Adrenal gland (tissue), 12 donors: Measurements from ENCODE around the gene UTP18. TPM values are rescaled to one million over a fixed set of nuclear protein-coding genes. Genes with fewer than 3 reads are reported as not detected.
"Not testable (repeated sequence)": the region's sequence is repeated elsewhere in the genome, so short reads cannot be mapped to it uniquely, and the experiment has no call there.

Experiments used
- DNase-seq, 7 donors: peaks; one replicate each; pipeline ENCODE4 v3.0.0-alpha.2; 2019 to 2020
- H3K27ac ChIP-seq, 5 donors: fragments of 200-600 bp; sonication (generic) in 4 of 5; 1 replicate in 3 of 5; 2 replicates in 2 of 5; pipeline versions ENCODE4 v1.5.1 to v1.8.0; 2016 to 2020; ENCODE audit warnings: mild to moderate bottlenecking in 1 of 5
- H3K27me3 ChIP-seq: fragments of 200-600 bp; 2 replicates; pipeline ENCODE4 v1.8.0; 2021
- H3K36me3 ChIP-seq, 2 donors: fragments of 200-600 bp; replicated peaks in 1 of 2; 1 replicate in 1 of 2; 2 replicates in 1 of 2; pipeline versions ENCODE4 v1.5.1 to v1.8.0; 2018 to 2022
- H3K4me1 ChIP-seq, 2 donors: fragments of 200-600 bp; replicated peaks in 1 of 2; 1 replicate in 1 of 2; 2 replicates in 1 of 2; pipeline versions ENCODE4 v1.5.1 to v1.8.0; 2018 to 2021
- H3K4me3 ChIP-seq, 4 donors: fragments of 200-600 bp; sonication (generic) in 3 of 4; one replicate each; pipeline ENCODE4 v1.5.1; 2016 to 2018
- H3K9me3 ChIP-seq, 3 donors: fragments of 200-600 bp; sonication (generic) in 1 of 3; replicated peaks in 1 of 3; 1 replicate in 2 of 3; 2 replicates in 1 of 3; pipeline versions ENCODE4 v1.5.1 to v1.8.0; 2016 to 2021
- POLR2A ChIP-seq, 2 donors: fragments of 450-650 bp; IDR thresholded peaks; one replicate each; pipeline ENCODE4 v1.6.1; 2017; ENCODE audit warnings: antibody characterized with exemption in 2 of 2, mild to moderate bottlenecking in 2 of 2, moderate library complexity in 1 of 2
- WGBS, 4 donors: extraction: QIAGEN DNeasy Blood & Tissue Kit in 2 of 4; methylation state at CpG; one replicate each; pipeline versions ENCODE4 v1.1.5 to v1.1.7; 2013 to 2017; 5-methylcytosine and 5-hydroxymethylcytosine counted together
- intact Hi-C, 2 donors: fragments of 100-400 bp; cut with DNase I; formaldehyde crosslinking; loops; one replicate each; pipeline versions ENCODE4 v1.14.1 to v1.15.0; 2022 to 2023
- polyA plus RNA-seq, 3 donors: library from polyadenylated mRNA; stranded (reverse); fragments of 200-250 nt in 2 of 3; fragments of 350-450 nt in 1 of 3; fragmentation: Illumina TruSeq in 1 of 3; extraction: RNeasy Lipid Tissue Mini Kit (QIAGEN cat#74804) in 1 of 3; gene quantifications; one replicate each; pipeline ENCODE4 v1.2.3, GENCODE V29; 2013 to 2014
- total RNA-seq, 9 donors: library from RNA; depleted of rRNA in 4 of 9; stranded (reverse); fragments of >200 nt in 4 of 9; fragments of 120-200 nt in 1 of 9; fragmentation: NEBNext Ultra II Directional in 1 of 9; extraction: Animal tissue kit (Norgen Biotek cat#: 25700) in 1 of 9; gene quantifications; one replicate each; pipeline versions ENCODE4 v1.1.0 to v1.2.4, GENCODE V29; 2013 to 2023
- TF ChIP-seq, protein P1 (sequence below), 6 experiments: fragments of 450-650 bp in 4 of 6; fragments of 200-600 bp in 2 of 6; sonication (generic) in 1 of 6; IDR thresholded peaks; 1 replicate in 5 of 6; 2 replicates in 1 of 6; pipeline versions ENCODE4 v1.5.1 to v1.8.0; 2016 to 2021; ENCODE audit warnings: antibody characterized with exemption in 6 of 6, mild to moderate bottlenecking in 2 of 6, moderate library complexity in 1 of 6
- donor health status: healthy with polysubstance abuse.
- donor health status: Bipolar disorder and iron deficiency.
- donor health status: DM: yes; HTN: yes; CAD: no.
- donor health status: DM: no; HTN: no; CAD: no.
- donor health status: DM: no; HTN: no; CAD: no.
- donor health status: DM: yes; HTN: yes; CAD: no.

UTP18 gene
- total and polyA plus RNA-seq, 12 donors, result 12.5 to 36.5 (median 27.9) TPM

- Histone ChIP-seq H3K4me1 (peaks cover 11 to 37% of the 10 kb centered on the region in 2 donors), H3K9me3 (no peaks in the 10 kb centered on the region), H3K27ac (peak overlapping the region in 1 of 5 donors; percentile 23), H3K36me3 (peaks cover 0 to 26% of the 10 kb centered on the region in 2 donors), H3K4me3 (no peak overlapping the region), H3K27me3 (no peaks in the 10 kb centered on the region)
- intact Hi-C loops, result no loop called here
- WGBS, 4 donors, result 93 to 94% (median 93%) methylated on average over 3 of the region's 3 CpGs
- no peak for DNase-seq
- TF ChIP-seq, protein P1, sequence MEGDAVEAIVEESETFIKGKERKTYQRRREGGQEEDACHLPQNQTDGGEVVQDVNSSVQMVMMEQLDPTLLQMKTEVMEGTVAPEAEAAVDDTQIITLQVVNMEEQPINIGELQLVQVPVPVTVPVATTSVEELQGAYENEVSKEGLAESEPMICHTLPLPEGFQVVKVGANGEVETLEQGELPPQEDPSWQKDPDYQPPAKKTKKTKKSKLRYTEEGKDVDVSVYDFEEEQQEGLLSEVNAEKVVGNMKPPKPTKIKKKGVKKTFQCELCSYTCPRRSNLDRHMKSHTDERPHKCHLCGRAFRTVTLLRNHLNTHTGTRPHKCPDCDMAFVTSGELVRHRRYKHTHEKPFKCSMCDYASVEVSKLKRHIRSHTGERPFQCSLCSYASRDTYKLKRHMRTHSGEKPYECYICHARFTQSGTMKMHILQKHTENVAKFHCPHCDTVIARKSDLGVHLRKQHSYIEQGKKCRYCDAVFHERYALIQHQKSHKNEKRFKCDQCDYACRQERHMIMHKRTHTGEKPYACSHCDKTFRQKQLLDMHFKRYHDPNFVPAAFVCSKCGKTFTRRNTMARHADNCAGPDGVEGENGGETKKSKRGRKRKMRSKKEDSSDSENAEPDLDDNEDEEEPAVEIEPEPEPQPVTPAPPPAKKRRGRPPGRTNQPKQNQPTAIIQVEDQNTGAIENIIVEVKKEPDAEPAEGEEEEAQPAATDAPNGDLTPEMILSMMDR (IDR thresholded peaks at IDR 0.05), result no peak
- no peak for TF ChIP-seq POLR2A (IDR thresholded peaks at IDR 0.05)
Observed at GRCh38 chr17:51263006-51263405, 2.7 kb downstream of the UTP18 start.

GRCh38 chr17:51264466-51264865 is 4.1 kb downstream of the UTP18 start:
- H3K27ac ChIP-seq, intact Hi-C loops, H3K4me3 ChIP-seq, H3K27me3 ChIP-seq, H3K9me3 ChIP-seq, DNase-seq: not testable (repeated sequence)
- peaks cover 0 to 39% of the 10 kb centered on the region in 2 donors for H3K36me3 ChIP-seq
- WGBS, 4 donors, result 74 to 98% (median 80%) methylated on average over 4 of the region's 4 CpGs
- peaks cover 0 to 25% of the 10 kb centered on the region in 2 donors for H3K4me1 ChIP-seq

GRCh38 chr17:51269991-51270390 is 9.6 kb downstream of the UTP18 start:
- Histone ChIP-seq H3K9me3 (no peaks in the 10 kb centered on the region), H3K4me1 (no peaks in the 10 kb centered on the region), H3K4me3 (no peak overlapping the region), H3K36me3 (peaks cover 0 to 55% of the 10 kb centered on the region in 2 donors), H3K27me3 (no peaks in the 10 kb centered on the region), H3K27ac (no peak overlapping the region)
- intact Hi-C loops, result no loop called here
- 92 to 98% (median 94%) methylated on average over 6 of the region's 6 CpGs for WGBS, 4 donors
- DNase-seq, result no peak
- TF ChIP-seq POLR2A (IDR thresholded peaks at IDR 0.05), result no peak
- TF ChIP-seq, protein P1 (IDR thresholded peaks at IDR 0.05), result no peak

DNA sequence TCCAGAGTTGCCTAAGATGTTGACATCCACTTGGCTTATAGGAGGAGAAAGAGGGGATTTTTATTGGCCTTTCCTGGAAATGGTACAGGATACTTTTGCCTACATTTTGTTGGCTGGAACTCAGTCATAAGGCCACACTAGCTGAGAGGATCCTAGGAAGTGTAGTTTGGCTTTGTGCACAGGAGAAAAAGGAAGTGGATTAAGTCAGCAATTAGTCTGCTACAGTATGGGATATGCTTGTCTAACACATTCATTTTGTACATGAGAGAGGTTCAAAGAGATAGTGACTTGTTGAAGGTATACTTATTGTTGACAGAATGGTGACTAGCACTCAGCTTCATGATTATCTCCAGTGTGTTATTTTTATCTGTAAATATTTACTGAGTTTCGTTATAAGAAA is 10.3 kb downstream of the UTP18 start:
- peaks cover 0 to 55% of the 10 kb centered on the region in 2 donors for H3K36me3 ChIP-seq
- H3K9me3 ChIP-seq, result no peaks in the 10 kb centered on the region
- WGBS, 4 donors, result 71 to 91% (median 84%) methylated on average over 1 of the region's 1 CpG
- no peaks in the 10 kb centered on the region for H3K4me1 ChIP-seq
- TF ChIP-seq, protein P1 (IDR thresholded peaks at IDR 0.05), result no peak
- TF ChIP-seq POLR2A (IDR thresholded peaks at IDR 0.05), result no peak
- no peak for DNase-seq
- intact Hi-C loops, result no loop called here
- no peak overlapping the region for H3K27ac ChIP-seq
- no peaks in the 10 kb centered on the region for H3K27me3 ChIP-seq
- H3K4me3 ChIP-seq, result no peak overlapping the region

GRCh38 chr17:51272812-51273211 is 12.5 kb downstream of the UTP18 start:
- no peak overlapping the region for H3K4me3 ChIP-seq
- no peak for DNase-seq
- TF ChIP-seq, protein P1 (IDR thresholded peaks at IDR 0.05), result no peak
- TF ChIP-seq POLR2A (IDR thresholded peaks at IDR 0.05), result no peak
- no peaks in the 10 kb centered on the region for H3K27me3 ChIP-seq
- WGBS, 4 donors, result 96 to 100% (median 100%) methylated on average over 1 of the region's 1 CpG
- H3K27ac ChIP-seq, result no peak overlapping the region
- no peaks in the 10 kb centered on the region for H3K4me1 ChIP-seq
- intact Hi-C loops, result no loop called here
- H3K9me3 ChIP-seq, result no peaks in the 10 kb centered on the region
- H3K36me3 ChIP-seq, result peaks cover 0 to 58% of the 10 kb centered on the region in 2 donors
